ENCODE data around the gene GJB6.
"Not testable (repeated sequence)": the region's sequence is repeated elsewhere in the genome, so short reads cannot be mapped to it uniquely, and the experiment has no call there.

Gene GJB6

GRCh38 chr13:20231839-20232555 is at the start of gene GJB6:
Gene GJB6 (minus strand): TSS chr13:20232319. CDS start chr13:20223480, 8,839 bp downstream.
- no peak for DNase-seq (ENCODE audit: low read depth, low spot score)

GRCh38 chr13:20276901-20277300 is 44.8 kb upstream of the GJB6 start:
- not testable (repeated sequence) for DNase-seq (ENCODE audit: low read depth, low spot score)

GRCh38 chr13:20274466-20274865 is 42.3 kb upstream of the GJB6 start:
- no peak for DNase-seq (ENCODE audit: low read depth, low spot score)

GRCh38 chr13:20272588-20273171 is 40.6 kb upstream of the GJB6 start:
- DNase-seq (ENCODE audit: low read depth, low spot score), result no peak

GRCh38 chr13:20272104-20272503 is 40.0 kb upstream of the GJB6 start:
- DNase-seq (ENCODE audit: low read depth, low spot score), result no peak

GRCh38 chr13:20271441-20271840 is 39.3 kb upstream of the GJB6 start:
- DNase-seq (ENCODE audit: low read depth, low spot score), result no peak

- no peak for DNase-seq (ENCODE audit: low read depth, low spot score)
Observed at GRCh38 chr13:20270163-20270865, 38.2 kb upstream of the GJB6 start.

- no peak for DNase-seq (ENCODE audit: low read depth, low spot score)
Observed at GRCh38 chr13:20264271-20265018, 32.3 kb upstream of the GJB6 start.

GRCh38 chr13:20263393-20264044 is 31.4 kb upstream of the GJB6 start:
- no peak for DNase-seq (ENCODE audit: low read depth, low spot score)

- no peak for DNase-seq (ENCODE audit: low read depth, low spot score)
Observed at GRCh38 chr13:20258963-20259288, 26.8 kb upstream of the GJB6 start.

- no peak for DNase-seq (ENCODE audit: low read depth, low spot score)
Observed at GRCh38 chr13:20258208-20258962, 26.3 kb upstream of the GJB6 start.

GRCh38 chr13:20254076-20254475 is 22.0 kb upstream of the GJB6 start:
- no peak for DNase-seq (ENCODE audit: low read depth, low spot score)

- no peak for DNase-seq (ENCODE audit: low read depth, low spot score)
Observed at GRCh38 chr13:20249913-20250312, 17.8 kb upstream of the GJB6 start.

- DNase-seq (ENCODE audit: low read depth, low spot score), result no peak
Observed at GRCh38 chr13:20247963-20248362, 15.8 kb upstream of the GJB6 start.

- no peak for DNase-seq (ENCODE audit: low read depth, low spot score)
Observed at GRCh38 chr13:20247403-20247802, 15.3 kb upstream of the GJB6 start.

- DNase-seq (ENCODE audit: low read depth, low spot score), result no peak
Observed at GRCh38 chr13:20241593-20241992, 9.5 kb upstream of the GJB6 start.

- DNase-seq (ENCODE audit: low read depth, low spot score), result no peak
Observed at GRCh38 chr13:20239748-20240147, 7.6 kb upstream of the GJB6 start.

- DNase-seq (ENCODE audit: low read depth, low spot score), result no peak
Observed at GRCh38 chr13:20232556-20233277, 598 bp upstream of the GJB6 start.

- no peak for DNase-seq (ENCODE audit: low read depth, low spot score)
Observed at GRCh38 chr13:20230913-20231838, 943 bp downstream of the GJB6 start.
